Activated B cell treated with CpG ODN at 0.5 μM for 24 hours (primary cell): Measurements from ENCODE around the gene HP1BP3. TPM values are rescaled to one million over a fixed set of nuclear protein-coding genes. Genes with fewer than 3 reads are reported as not detected.

Experiments
- ATAC-seq: fragments of 200-7000 bp; cut with Tn5 transposase; one replicate; pipeline ENCODE4 v1.10.0; 2021; ENCODE audit warnings: low read depth, mild to moderate bottlenecking, moderate library complexity
- CTCF ChIA-PET: fragments of 350-600 bp; sonication (Branson Sonifier 250); formaldehyde crosslinking; loops from one replicate; lab custom pipeline; 2021; ENCODE audit warnings: antibody characterized with exemption; lab: Charles Lee
- POLR2A ChIA-PET: fragments of 350-600 bp; sonication (Branson Sonifier 250); formaldehyde crosslinking; loops from one replicate; lab custom pipeline; 2021; ENCODE audit warnings: antibody characterized with exemption; lab: Charles Lee
- DNase-seq: peaks from one replicate; pipeline ENCODE4 v3.0.0; 2022
- H3K27ac Mint-ChIP-seq: one replicate; pipeline ENCODE4 v1.8.0; 2020; ENCODE audit warnings: mixed read lengths
- H3K27me3 Mint-ChIP-seq: one replicate; pipeline ENCODE4 v1.8.0; 2021; ENCODE audit warnings: mixed read lengths
- H3K36me3 Mint-ChIP-seq: one replicate; pipeline ENCODE4 v1.8.0; 2021; ENCODE audit warnings: low read depth, mixed read lengths
- H3K4me1 Mint-ChIP-seq: one replicate; pipeline ENCODE4 v1.8.0; 2021; ENCODE audit warnings: mixed read lengths
- H3K4me3 Mint-ChIP-seq: one replicate; pipeline ENCODE4 v1.8.0; 2020; ENCODE audit warnings: mild to moderate bottlenecking, mixed read lengths
- H3K9me3 Mint-ChIP-seq: one replicate; pipeline ENCODE4 v1.8.0; 2020; ENCODE audit warnings: mixed read lengths
- CTCF ChIP-seq: fragments of 200-600 bp; IDR thresholded peaks from one replicate; pipeline ENCODE4 v1.8.0; 2022; ENCODE audit warnings: antibody characterized with exemption, mild to moderate bottlenecking
- intact Hi-C: fragments of 100-400 bp; cut with micrococcal nuclease; formaldehyde crosslinking; loops from one replicate; pipeline ENCODE4 v1.15.1; 2024
- total RNA-seq: library from RNA; stranded (reverse); gene quantifications from 2 replicates; pipeline ENCODE4 v1.2.3, GENCODE V29; 2022

HP1BP3 gene
- total RNA-seq, 1 donor from 2014 or later: 183 TPM

GRCh38 chr1:20775700-20776099, 11.4 kb downstream of the HP1BP3 start:
- ChIA-PET POLR2A (no interaction called here), CTCF (no interaction called here)
- intact Hi-C loops: no loop called here
- Mint-ChIP-seq H3K9me3 (no peaks in the 10 kb centered on the region), H3K4me1 (peaks cover 7% of the 10 kb centered on the region), H3K4me3 (no peak overlapping the region), H3K27me3 (no peaks in the 10 kb centered on the region), H3K27ac (no peak overlapping the region), H3K36me3 (peaks cover 78% of the 10 kb centered on the region)
- TF ChIP-seq CTCF: no peak
- ATAC-seq: no peak
- DNase-seq: no peak

GRCh38 chr1:20771780-20772179, 15.3 kb downstream of the HP1BP3 start:
- H3K27me3 Mint-ChIP-seq: no peaks in the 10 kb centered on the region
- ChIA-PET CTCF (no interaction called here), POLR2A (no interaction called here)
- no peak overlapping the region for H3K27ac Mint-ChIP-seq
- no peak for DNase-seq
- no peaks in the 10 kb centered on the region for H3K4me1 Mint-ChIP-seq
- H3K36me3 Mint-ChIP-seq: peaks cover 80% of the 10 kb centered on the region
- no peak overlapping the region for H3K4me3 Mint-ChIP-seq
- H3K9me3 Mint-ChIP-seq: no peaks in the 10 kb centered on the region
- no peak for TF ChIP-seq CTCF
- no peak for ATAC-seq
- intact Hi-C loops: no loop called here

- ChIA-PET CTCF (no interaction called here), POLR2A (no interaction called here)
- H3K4me3 Mint-ChIP-seq: no peak overlapping the region
- ATAC-seq (no peak), DNase-seq (no peak)
- no peak for TF ChIP-seq CTCF
- H3K27me3 Mint-ChIP-seq: no peaks in the 10 kb centered on the region
- intact Hi-C loops: no loop called here
- no peak overlapping the region for H3K27ac Mint-ChIP-seq
- no peaks in the 10 kb centered on the region for H3K9me3 Mint-ChIP-seq
- H3K36me3 Mint-ChIP-seq: peaks cover 83% of the 10 kb centered on the region
- H3K4me1 Mint-ChIP-seq: no peaks in the 10 kb centered on the region
These were observed 16.6 kb downstream of the HP1BP3 start for GRCh38 chr1:20770314-20771087.

- peaks cover 82% of the 10 kb centered on the region for H3K36me3 Mint-ChIP-seq
- H3K9me3 Mint-ChIP-seq: no peaks in the 10 kb centered on the region
- no peak overlapping the region for H3K4me3 Mint-ChIP-seq
- H3K4me1 Mint-ChIP-seq: no peaks in the 10 kb centered on the region
- DNase-seq: no peak
- no peaks in the 10 kb centered on the region for H3K27me3 Mint-ChIP-seq
- H3K27ac Mint-ChIP-seq: no peak overlapping the region
- TF ChIP-seq CTCF: no peak
- POLR2A ChIA-PET: no interaction called here
- no peak for ATAC-seq
- intact Hi-C loops: no loop called here
- CTCF ChIA-PET: interaction anchor here (0.9 kb wide), 1 partner anchor 428 kb away, joined by 3 read pairs; no protein-coding TSS in a partner anchor
These were observed 19.8 kb downstream of the HP1BP3 start for GRCh38 chr1:20767271-20767670.

GRCh38 chr1:20763417-20763816, 23.7 kb downstream of the HP1BP3 start:
- Mint-ChIP-seq H3K27ac (no peak overlapping the region), H3K4me1 (no peaks in the 10 kb centered on the region), H3K36me3 (peaks cover 81% of the 10 kb centered on the region), H3K27me3 (no peaks in the 10 kb centered on the region), H3K9me3 (no peaks in the 10 kb centered on the region), H3K4me3 (no peak overlapping the region)
- ChIA-PET CTCF (no interaction called here), POLR2A (no interaction called here)
- intact Hi-C loops: no loop called here
- ATAC-seq (no peak), DNase-seq (no peak)
- TF ChIP-seq CTCF: no peak
